Suprapubic skin (tissue), 3 donors: Measurements from ENCODE around the gene ZNF44.

Experiments
- CTCF ChIP-seq, 2 donors: fragments of 200-600 bp in 1 of 2; fragments of 450-650 bp in 1 of 2; sonication (generic) in 1 of 2; IDR thresholded peaks; one replicate each; pipeline ENCODE4 v1.5.1; 2016 to 2019; ENCODE audit warnings: antibody characterized with exemption in 2 of 2, mild to moderate bottlenecking in 1 of 2, moderate library complexity in 1 of 2
- POLR2A ChIP-seq, 2 donors: fragments of 450-650 bp; IDR thresholded peaks; one replicate each; pipeline ENCODE4 v1.6.1; 2017; ENCODE audit warnings: antibody characterized with exemption in 2 of 2, mild to moderate bottlenecking in 2 of 2, moderate library complexity in 2 of 2

GRCh38 chr19:12284226-12284625 lies 10.5 kb downstream of the ZNF44 start:
- TF ChIP-seq CTCF (IDR thresholded peaks at IDR 0.05), result no peak
- no peak for TF ChIP-seq POLR2A (IDR thresholded peaks at IDR 0.05)
